Middle frontal gyrus (tissue), 1 donor: ENCODE results near the gene NPC1.
"Not testable (repeated sequence)": the region's sequence is repeated elsewhere in the genome, so short reads cannot be mapped to it uniquely, and the experiment has no call there.

ENCODE experiments used
- DNase-seq: peaks from one replicate; pipeline ENCODE4 v3.0.0-alpha.2; 2015; ENCODE audit warnings: low spot score; ENCODE audit errors: extremely low spot score

The NPC1 gene

GRCh38 chr18:23494992-23495391 is 91.3 kb downstream of the NPC1 start:
- no peak for DNase-seq

GRCh38 chr18:23493654-23494053 is 92.7 kb downstream of the NPC1 start:
- no peak for DNase-seq

GRCh38 chr18:23489586-23489985 is 96.7 kb downstream of the NPC1 start:
- DNase-seq, result not testable (repeated sequence)

- DNase-seq, result no peak
Observed at GRCh38 chr18:23487738-23488570, 98.4 kb downstream of the NPC1 start.

- no peak for DNase-seq
Observed at GRCh38 chr18:23485386-23485785, 100.9 kb downstream of the NPC1 start.

GRCh38 chr18:23484561-23485182 is 101.6 kb downstream of the NPC1 start:
- DNase-seq, result no peak
